ENCODE results near the gene KRTAP10-9.

The KRTAP10-9 gene

GRCh38 chr21:44579056-44579832 is 47.6 kb upstream of the KRTAP10-9 start:
- TF ChIP-seq ZNF585B (tag by site-specific recombination; IDR thresholded peaks at IDR 0.05) (no peak), SP7 (tag by site-specific recombination; IDR thresholded peaks at IDR 0.05) (no peak), ZBTB48 (tag by site-specific recombination; IDR thresholded peaks at IDR 0.05) (no peak), GLIS1 (tag by site-specific recombination; IDR thresholded peaks at IDR 0.05) (no peak), ZNF843 (tag by site-specific recombination; IDR thresholded peaks at IDR 0.05) (no peak), ZBTB8A (tag by site-specific recombination; IDR thresholded peaks at IDR 0.05) (no peak), FEZF1 (tag by site-specific recombination; IDR thresholded peaks at IDR 0.05) (no peak)
- TF ChIP-seq, protein P1, sequence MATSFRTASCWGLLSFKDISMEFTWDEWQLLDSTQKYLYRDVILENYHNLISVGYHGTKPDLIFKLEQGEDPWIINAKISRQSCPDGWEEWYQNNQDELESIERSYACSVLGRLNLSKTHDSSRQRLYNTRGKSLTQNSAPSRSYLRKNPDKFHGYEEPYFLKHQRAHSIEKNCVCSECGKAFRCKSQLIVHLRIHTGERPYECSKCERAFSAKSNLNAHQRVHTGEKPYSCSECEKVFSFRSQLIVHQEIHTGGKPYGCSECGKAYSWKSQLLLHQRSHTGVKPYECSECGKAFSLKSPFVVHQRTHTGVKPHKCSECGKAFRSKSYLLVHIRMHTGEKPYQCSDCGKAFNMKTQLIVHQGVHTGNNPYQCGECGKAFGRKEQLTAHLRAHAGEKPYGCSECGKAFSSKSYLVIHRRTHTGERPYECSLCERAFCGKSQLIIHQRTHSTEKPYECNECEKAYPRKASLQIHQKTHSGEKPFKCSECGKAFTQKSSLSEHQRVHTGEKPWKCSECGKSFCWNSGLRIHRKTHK (tag by site-specific recombination; IDR thresholded peaks at IDR 0.05) = no peak
- TF ChIP-seq, protein P2, sequence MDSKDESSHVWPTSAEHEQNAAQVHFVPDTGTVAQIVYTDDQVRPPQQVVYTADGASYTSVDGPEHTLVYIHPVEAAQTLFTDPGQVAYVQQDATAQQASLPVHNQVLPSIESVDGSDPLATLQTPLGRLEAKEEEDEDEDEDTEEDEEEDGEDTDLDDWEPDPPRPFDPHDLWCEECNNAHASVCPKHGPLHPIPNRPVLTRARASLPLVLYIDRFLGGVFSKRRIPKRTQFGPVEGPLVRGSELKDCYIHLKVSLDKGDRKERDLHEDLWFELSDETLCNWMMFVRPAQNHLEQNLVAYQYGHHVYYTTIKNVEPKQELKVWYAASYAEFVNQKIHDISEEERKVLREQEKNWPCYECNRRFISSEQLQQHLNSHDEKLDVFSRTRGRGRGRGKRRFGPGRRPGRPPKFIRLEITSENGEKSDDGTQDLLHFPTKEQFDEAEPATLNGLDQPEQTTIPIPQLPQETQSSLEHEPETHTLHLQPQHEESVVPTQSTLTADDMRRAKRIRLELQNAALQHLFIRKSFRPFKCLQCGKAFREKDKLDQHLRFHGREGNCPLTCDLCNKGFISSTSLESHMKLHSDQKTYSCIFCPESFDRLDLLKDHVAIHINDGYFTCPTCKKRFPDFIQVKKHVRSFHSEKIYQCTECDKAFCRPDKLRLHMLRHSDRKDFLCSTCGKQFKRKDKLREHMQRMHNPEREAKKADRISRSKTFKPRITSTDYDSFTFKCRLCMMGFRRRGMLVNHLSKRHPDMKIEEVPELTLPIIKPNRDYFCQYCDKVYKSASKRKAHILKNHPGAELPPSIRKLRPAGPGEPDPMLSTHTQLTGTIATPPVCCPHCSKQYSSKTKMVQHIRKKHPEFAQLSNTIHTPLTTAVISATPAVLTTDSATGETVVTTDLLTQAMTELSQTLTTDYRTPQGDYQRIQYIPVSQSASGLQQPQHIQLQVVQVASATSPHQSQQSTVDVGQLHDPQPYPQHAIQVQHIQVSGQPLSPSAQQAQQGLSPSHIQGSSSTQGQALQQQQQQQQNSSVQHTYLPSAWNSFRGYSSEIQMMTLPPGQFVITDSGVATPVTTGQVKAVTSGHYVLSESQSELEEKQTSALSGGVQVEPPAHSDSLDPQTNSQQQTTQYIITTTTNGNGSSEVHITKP (tag by site-specific recombination; IDR thresholded peaks at IDR 0.05) = no peak
- TF ChIP-seq, protein P3, sequence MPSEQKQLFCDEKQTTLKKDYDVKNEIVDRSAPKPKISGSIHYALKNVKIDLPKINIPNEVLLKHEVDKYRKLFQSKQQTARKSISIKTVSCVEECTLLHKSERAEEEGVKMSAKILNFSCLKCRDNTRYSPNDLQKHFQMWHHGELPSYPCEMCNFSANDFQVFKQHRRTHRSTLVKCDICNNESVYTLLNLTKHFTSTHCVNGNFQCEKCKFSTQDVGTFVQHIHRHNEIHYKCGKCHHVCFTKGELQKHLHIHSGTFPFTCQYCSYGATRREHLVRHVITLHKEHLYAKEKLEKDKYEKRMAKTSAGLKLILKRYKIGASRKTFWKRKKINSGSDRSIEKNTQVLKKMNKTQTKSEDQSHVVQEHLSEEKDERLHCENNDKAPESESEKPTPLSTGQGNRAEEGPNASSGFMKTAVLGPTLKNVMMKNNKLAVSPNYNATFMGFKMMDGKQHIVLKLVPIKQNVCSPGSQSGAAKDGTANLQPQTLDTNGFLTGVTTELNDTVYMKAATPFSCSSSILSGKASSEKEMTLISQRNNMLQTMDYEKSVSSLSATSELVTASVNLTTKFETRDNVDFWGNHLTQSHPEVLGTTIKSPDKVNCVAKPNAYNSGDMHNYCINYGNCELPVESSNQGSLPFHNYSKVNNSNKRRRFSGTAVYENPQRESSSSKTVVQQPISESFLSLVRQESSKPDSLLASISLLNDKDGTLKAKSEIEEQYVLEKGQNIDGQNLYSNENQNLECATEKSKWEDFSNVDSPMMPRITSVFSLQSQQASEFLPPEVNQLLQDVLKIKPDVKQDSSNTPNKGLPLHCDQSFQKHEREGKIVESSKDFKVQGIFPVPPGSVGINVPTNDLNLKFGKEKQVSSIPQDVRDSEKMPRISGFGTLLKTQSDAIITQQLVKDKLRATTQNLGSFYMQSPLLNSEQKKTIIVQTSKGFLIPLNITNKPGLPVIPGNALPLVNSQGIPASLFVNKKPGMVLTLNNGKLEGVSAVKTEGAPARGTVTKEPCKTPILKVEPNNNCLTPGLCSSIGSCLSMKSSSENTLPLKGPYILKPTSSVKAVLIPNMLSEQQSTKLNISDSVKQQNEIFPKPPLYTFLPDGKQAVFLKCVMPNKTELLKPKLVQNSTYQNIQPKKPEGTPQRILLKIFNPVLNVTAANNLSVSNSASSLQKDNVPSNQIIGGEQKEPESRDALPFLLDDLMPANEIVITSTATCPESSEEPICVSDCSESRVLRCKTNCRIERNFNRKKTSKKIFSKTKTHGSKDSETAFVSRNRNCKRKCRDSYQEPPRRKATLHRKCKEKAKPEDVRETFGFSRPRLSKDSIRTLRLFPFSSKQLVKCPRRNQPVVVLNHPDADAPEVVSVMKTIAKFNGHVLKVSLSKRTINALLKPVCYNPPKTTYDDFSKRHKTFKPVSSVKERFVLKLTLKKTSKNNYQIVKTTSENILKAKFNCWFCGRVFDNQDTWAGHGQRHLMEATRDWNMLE (tag by site-specific recombination; conservative IDR thresholded peaks at IDR 0.05; ENCODE audit: low read depth) = no peak
- TF ChIP-seq, protein P4, sequence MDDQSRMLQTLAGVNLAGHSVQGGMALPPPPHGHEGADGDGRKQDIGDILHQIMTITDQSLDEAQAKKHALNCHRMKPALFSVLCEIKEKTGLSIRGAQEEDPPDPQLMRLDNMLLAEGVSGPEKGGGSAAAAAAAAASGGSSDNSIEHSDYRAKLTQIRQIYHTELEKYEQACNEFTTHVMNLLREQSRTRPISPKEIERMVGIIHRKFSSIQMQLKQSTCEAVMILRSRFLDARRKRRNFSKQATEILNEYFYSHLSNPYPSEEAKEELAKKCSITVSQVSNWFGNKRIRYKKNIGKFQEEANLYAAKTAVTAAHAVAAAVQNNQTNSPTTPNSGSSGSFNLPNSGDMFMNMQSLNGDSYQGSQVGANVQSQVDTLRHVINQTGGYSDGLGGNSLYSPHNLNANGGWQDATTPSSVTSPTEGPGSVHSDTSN (CRISPR knock-in tag; IDR thresholded peaks at IDR 0.05) = no peak
- TF ChIP-seq, protein P5, sequence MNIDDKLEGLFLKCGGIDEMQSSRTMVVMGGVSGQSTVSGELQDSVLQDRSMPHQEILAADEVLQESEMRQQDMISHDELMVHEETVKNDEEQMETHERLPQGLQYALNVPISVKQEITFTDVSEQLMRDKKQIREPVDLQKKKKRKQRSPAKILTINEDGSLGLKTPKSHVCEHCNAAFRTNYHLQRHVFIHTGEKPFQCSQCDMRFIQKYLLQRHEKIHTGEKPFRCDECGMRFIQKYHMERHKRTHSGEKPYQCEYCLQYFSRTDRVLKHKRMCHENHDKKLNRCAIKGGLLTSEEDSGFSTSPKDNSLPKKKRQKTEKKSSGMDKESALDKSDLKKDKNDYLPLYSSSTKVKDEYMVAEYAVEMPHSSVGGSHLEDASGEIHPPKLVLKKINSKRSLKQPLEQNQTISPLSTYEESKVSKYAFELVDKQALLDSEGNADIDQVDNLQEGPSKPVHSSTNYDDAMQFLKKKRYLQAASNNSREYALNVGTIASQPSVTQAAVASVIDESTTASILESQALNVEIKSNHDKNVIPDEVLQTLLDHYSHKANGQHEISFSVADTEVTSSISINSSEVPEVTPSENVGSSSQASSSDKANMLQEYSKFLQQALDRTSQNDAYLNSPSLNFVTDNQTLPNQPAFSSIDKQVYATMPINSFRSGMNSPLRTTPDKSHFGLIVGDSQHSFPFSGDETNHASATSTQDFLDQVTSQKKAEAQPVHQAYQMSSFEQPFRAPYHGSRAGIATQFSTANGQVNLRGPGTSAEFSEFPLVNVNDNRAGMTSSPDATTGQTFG (tag by site-specific recombination; IDR thresholded peaks at IDR 0.05; ENCODE audit: borderline replicate concordance) = no peak
- TF ChIP-seq, protein P6, sequence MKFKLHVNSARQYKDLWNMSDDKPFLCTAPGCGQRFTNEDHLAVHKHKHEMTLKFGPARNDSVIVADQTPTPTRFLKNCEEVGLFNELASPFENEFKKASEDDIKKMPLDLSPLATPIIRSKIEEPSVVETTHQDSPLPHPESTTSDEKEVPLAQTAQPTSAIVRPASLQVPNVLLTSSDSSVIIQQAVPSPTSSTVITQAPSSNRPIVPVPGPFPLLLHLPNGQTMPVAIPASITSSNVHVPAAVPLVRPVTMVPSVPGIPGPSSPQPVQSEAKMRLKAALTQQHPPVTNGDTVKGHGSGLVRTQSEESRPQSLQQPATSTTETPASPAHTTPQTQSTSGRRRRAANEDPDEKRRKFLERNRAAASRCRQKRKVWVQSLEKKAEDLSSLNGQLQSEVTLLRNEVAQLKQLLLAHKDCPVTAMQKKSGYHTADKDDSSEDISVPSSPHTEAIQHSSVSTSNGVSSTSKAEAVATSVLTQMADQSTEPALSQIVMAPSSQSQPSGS (tag by site-specific recombination; IDR thresholded peaks at IDR 0.05; ENCODE audit: low read depth) = no peak
- TF ChIP-seq, protein P7, sequence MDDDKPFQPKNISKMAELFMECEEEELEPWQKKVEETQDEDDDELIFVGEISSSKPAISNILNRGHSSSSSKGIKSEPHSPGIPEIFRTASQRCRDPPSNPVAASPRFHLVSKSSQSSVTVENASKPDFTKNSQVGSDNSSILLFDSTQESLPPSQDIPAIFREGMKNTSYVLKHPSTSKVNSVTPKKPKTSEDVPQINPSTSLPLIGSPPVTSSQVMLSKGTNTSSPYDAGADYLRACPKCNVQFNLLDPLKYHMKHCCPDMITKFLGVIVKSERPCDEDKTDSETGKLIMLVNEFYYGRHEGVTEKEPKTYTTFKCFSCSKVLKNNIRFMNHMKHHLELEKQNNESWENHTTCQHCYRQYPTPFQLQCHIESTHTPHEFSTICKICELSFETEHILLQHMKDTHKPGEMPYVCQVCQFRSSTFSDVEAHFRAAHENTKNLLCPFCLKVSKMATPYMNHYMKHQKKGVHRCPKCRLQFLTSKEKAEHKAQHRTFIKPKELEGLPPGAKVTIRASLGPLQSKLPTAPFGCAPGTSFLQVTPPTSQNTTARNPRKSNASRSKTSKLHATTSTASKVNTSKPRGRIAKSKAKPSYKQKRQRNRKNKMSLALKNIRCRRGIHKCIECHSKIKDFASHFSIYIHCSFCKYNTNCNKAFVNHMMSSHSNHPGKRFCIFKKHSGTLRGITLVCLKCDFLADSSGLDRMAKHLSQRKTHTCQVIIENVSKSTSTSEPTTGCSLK (tag by site-specific recombination; IDR thresholded peaks at IDR 0.05) = no peak
- ChIA-PET POLR2A (no interaction called here), CTCF (no interaction called here)
- no peaks in the 10 kb centered on the region for H3K36me3 ChIP-seq (ENCODE audit: control insufficient read depth in 2 of 2, insufficient read depth in 1 of 2, low read length in 2 of 2)
- H3K4me3 ChIP-seq (ENCODE audit: low read depth, low read length) = no peak overlapping the region
- H3K27ac ChIP-seq (ENCODE audit: extremely low read depth, low read depth, low read length) = no peak overlapping the region
- no peaks in the 10 kb centered on the region for H3K4me1 ChIP-seq (ENCODE audit: control insufficient read depth, insufficient read depth, low read length)
- H3K9me3 ChIP-seq (ENCODE audit: control insufficient read depth, insufficient read depth, low read depth, low read length) = no peaks in the 10 kb centered on the region

Measured in HEK293 (cell line).